ENCODE measurements around the gene GPR26.
"Not testable (repeated sequence)": the region's sequence is repeated elsewhere in the genome, so short reads cannot be mapped to it uniquely, and the experiment has no call there.

The GPR26 gene

GRCh38 chr10:123717336-123717735, 51.2 kb downstream of the GPR26 start:
- no peak for DNase-seq

- DNase-seq = no peak
Measured at GRCh38 chr10:123718544-123719060, 52.4 kb downstream of the GPR26 start.

- no peak for DNase-seq
Measured at GRCh38 chr10:123720536-123720935, 54.4 kb downstream of the GPR26 start.

- DNase-seq = no peak
Measured at GRCh38 chr10:123721441-123722049, 55.4 kb downstream of the GPR26 start.

- DNase-seq = no peak
Measured at GRCh38 chr10:123722351-123722750, 56.2 kb downstream of the GPR26 start.

GRCh38 chr10:123724747-123725146, 58.6 kb downstream of the GPR26 start:
- DNase-seq = no peak

GRCh38 chr10:123726381-123726780, 60.2 kb downstream of the GPR26 start:
- DNase-seq = no peak

- no peak for DNase-seq
Measured at GRCh38 chr10:123726836-123727235, 60.7 kb downstream of the GPR26 start.

- no peak for DNase-seq
Measured at GRCh38 chr10:123729523-123729922, 63.4 kb downstream of the GPR26 start.

GRCh38 chr10:123736917-123737316, 70.8 kb downstream of the GPR26 start:
- not testable (repeated sequence) for DNase-seq

- no peak for DNase-seq
Measured at GRCh38 chr10:123741146-123741545, 75.0 kb downstream of the GPR26 start.

GRCh38 chr10:123741711-123742110, 75.6 kb downstream of the GPR26 start:
- DNase-seq = no peak

- DNase-seq = no peak
Measured at GRCh38 chr10:123742751-123743440, 76.7 kb downstream of the GPR26 start.

- no peak for DNase-seq
Measured at GRCh38 chr10:123743441-123744223, 77.5 kb downstream of the GPR26 start.

GRCh38 chr10:123744224-123744536, 78.0 kb downstream of the GPR26 start:
- no peak for DNase-seq
